GM19035 (cell line): Measurements from ENCODE around the gene ZFR.
"Not testable (repeated sequence)": the region's sequence is repeated elsewhere in the genome, so short reads cannot be mapped to it uniquely, and the experiment has no call there.

Experiments
- ATAC-seq: cut with Tn5 transposase; IDR thresholded peaks from one replicate; pipeline ENCODE4 v1.9.1; 2021; ENCODE audit not compliant: unreplicated experiment

The ZFR gene

GRCh38 chr5:32325062-32325461 lies 119.5 kb downstream of the ZFR start:
- ATAC-seq: no peak

- ATAC-seq: no peak
Observed at GRCh38 chr5:32323741-32324140, 120.8 kb downstream of the ZFR start.

GRCh38 chr5:32322882-32323281 lies 121.7 kb downstream of the ZFR start:
- ATAC-seq: no peak

- ATAC-seq: not testable (repeated sequence)
Observed at GRCh38 chr5:32321787-32322186, 122.8 kb downstream of the ZFR start.

- no peak for ATAC-seq
Observed at GRCh38 chr5:32320576-32320975, 124.0 kb downstream of the ZFR start.

GRCh38 chr5:32319926-32320543 lies 124.5 kb downstream of the ZFR start:
- ATAC-seq: no peak

- ATAC-seq: no peak
Observed at GRCh38 chr5:32319392-32319791, 125.1 kb downstream of the ZFR start.

- no peak for ATAC-seq
Observed at GRCh38 chr5:32317041-32317440, 127.5 kb downstream of the ZFR start.

GRCh38 chr5:32315221-32316014 lies 129.1 kb downstream of the ZFR start:
- ATAC-seq: no peak

GRCh38 chr5:32314658-32315057 lies 129.9 kb downstream of the ZFR start:
- ATAC-seq: no peak

- ATAC-seq: not testable (repeated sequence)
Observed at GRCh38 chr5:32314152-32314488, 130.4 kb downstream of the ZFR start.

GRCh38 chr5:32312595-32313332 lies 131.8 kb downstream of the ZFR start, which contains the start of gene MTMR12:
Gene MTMR12 (minus strand): TSS chr5:32312939. CDS start chr5:32312838, 101 bp downstream.
- ATAC-seq: peak; percentile 92

- ATAC-seq: peak; percentile 34
Observed at GRCh38 chr5:32312197-32312594, 132.3 kb downstream of the ZFR start.

GRCh38 chr5:32311404-32312196 lies 132.9 kb downstream of the ZFR start:
- ATAC-seq: no peak

GRCh38 chr5:32309761-32310160 lies 134.8 kb downstream of the ZFR start:
- ATAC-seq: no peak

- ATAC-seq: no peak
Observed at GRCh38 chr5:32308946-32309345, 135.6 kb downstream of the ZFR start.

GRCh38 chr5:32307769-32308194 lies 136.8 kb downstream of the ZFR start:
- ATAC-seq: no peak

- ATAC-seq: no peak
Observed at GRCh38 chr5:32304622-32305021, 139.9 kb downstream of the ZFR start.
